HG02798 (cell line): ENCODE results near the gene CDK2.
"Not testable (repeated sequence)": the region's sequence is repeated elsewhere in the genome, so short reads cannot be mapped to it uniquely, and the experiment has no call there.

Experiments
- ATAC-seq: cut with Tn5 transposase; IDR thresholded peaks from one replicate; pipeline ENCODE4 v1.9.1; 2021; ENCODE audit warnings: mild to moderate bottlenecking; ENCODE audit not compliant: unreplicated experiment, poor library complexity

CDK2 gene

GRCh38 chr12:55966408-55967281 is at the start of gene CDK2:
CDK2 (plus strand) TSS chr12:55966830; CDS start chr12:55967009, 179 bp downstream.
- peak; percentile 98 for ATAC-seq

- ATAC-seq: not testable (repeated sequence)
Measured at GRCh38 chr12:55919032-55919431, 47.6 kb upstream of the CDK2 start.

- ATAC-seq: no peak
Measured at GRCh38 chr12:55922126-55922525, 44.5 kb upstream of the CDK2 start.

GRCh38 chr12:55923648-55924047 is 43.0 kb upstream of the CDK2 start:
- not testable (repeated sequence) for ATAC-seq

- no peak for ATAC-seq
Measured at GRCh38 chr12:55925371-55925770, 41.3 kb upstream of the CDK2 start.

- ATAC-seq: no peak
Measured at GRCh38 chr12:55925870-55926737, 40.5 kb upstream of the CDK2 start.

GRCh38 chr12:55926738-55927587 is 39.7 kb upstream of the CDK2 start:
- ATAC-seq: peak; percentile 52

- peak; percentile 53 for ATAC-seq
Measured at GRCh38 chr12:55927588-55928502, 38.8 kb upstream of the CDK2 start, which contains the start of gene PYM1. PYM1 (minus strand) TSS chr12:55927894; CDS start chr12:55927761, 133 bp downstream.

- peak; percentile 27 for ATAC-seq
Measured at GRCh38 chr12:55929306-55929791, 37.3 kb upstream of the CDK2 start.

GRCh38 chr12:55930771-55931316 is 35.8 kb upstream of the CDK2 start, which contains the start of gene DGKA:
DGKA (plus strand) TSS chr12:55931162; CDS start chr12:55936504, 5,342 bp downstream.
- no peak for ATAC-seq

GRCh38 chr12:55931317-55931779 is 35.3 kb upstream of the CDK2 start:
- ATAC-seq: no peak

- ATAC-seq: no peak
Measured at GRCh38 chr12:55931780-55932550, 34.7 kb upstream of the CDK2 start.

GRCh38 chr12:55932551-55932910 is 34.1 kb upstream of the CDK2 start:
- no peak for ATAC-seq

GRCh38 chr12:55933169-55933798 is 33.3 kb upstream of the CDK2 start:
- no peak for ATAC-seq

- ATAC-seq: no peak
Measured at GRCh38 chr12:55933799-55934742, 32.6 kb upstream of the CDK2 start.

GRCh38 chr12:55934773-55935172 is 31.9 kb upstream of the CDK2 start:
- no peak for ATAC-seq
